Transverse colon (tissue), 4 donors: ENCODE results near the gene CEMIP2.

ENCODE experiments used
- POLR2AphosphoS5 ChIP-seq, 3 donors: sonication (generic); formaldehyde crosslinking; IDR thresholded peaks; one replicate each; pipeline ENCODE4 v1.6.1; 2016; ENCODE audit warnings: antibody characterized with exemption in 3 of 3
- TF ChIP-seq, protein P1 (sequence below), 5 experiments: fragments of 200-600 bp in 3 of 5; fragments of 450-650 bp in 2 of 5; sonication (generic) in 3 of 5; IDR thresholded peaks; 1 replicate in 2 of 5; 2 replicates in 3 of 5; pipeline ENCODE4 v1.5.1; 2016 to 2017; ENCODE audit warnings: antibody characterized with exemption in 5 of 5, inconsistent platforms in 3 of 5, mild to moderate bottlenecking in 2 of 5, moderate library complexity in 1 of 5

DNA sequence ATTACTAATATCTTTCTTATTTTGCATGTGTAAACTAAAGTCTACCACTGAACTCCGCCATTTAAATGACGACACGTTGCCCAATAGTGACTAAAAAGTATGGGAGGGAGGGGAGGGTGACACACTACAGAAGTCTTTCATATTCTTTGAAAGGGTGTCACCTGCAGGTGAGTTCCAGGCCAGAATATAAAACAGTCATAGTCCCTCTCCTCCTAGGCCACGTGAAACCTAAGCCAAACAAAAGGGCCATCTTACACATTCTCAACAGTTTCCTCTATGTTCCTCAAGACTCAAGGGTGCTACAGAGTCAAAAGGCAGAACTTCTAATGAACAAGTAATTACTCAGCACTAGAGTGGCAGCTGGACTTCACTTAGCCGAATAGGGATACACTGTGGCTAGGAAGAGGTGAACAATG is 6.4 kb downstream of the CEMIP2 start:
- TF ChIP-seq, protein P1, sequence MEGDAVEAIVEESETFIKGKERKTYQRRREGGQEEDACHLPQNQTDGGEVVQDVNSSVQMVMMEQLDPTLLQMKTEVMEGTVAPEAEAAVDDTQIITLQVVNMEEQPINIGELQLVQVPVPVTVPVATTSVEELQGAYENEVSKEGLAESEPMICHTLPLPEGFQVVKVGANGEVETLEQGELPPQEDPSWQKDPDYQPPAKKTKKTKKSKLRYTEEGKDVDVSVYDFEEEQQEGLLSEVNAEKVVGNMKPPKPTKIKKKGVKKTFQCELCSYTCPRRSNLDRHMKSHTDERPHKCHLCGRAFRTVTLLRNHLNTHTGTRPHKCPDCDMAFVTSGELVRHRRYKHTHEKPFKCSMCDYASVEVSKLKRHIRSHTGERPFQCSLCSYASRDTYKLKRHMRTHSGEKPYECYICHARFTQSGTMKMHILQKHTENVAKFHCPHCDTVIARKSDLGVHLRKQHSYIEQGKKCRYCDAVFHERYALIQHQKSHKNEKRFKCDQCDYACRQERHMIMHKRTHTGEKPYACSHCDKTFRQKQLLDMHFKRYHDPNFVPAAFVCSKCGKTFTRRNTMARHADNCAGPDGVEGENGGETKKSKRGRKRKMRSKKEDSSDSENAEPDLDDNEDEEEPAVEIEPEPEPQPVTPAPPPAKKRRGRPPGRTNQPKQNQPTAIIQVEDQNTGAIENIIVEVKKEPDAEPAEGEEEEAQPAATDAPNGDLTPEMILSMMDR (IDR thresholded peaks at IDR 0.05): no peak
- no peak for TF ChIP-seq POLR2AphosphoS5 (IDR thresholded peaks at IDR 0.05)
